Measurements from ENCODE around the gene PTGES3. TPM values are rescaled to one million over a fixed set of nuclear protein-coding genes. Genes with fewer than 3 reads are reported as not detected.

PTGES3 gene
- total and polyA plus RNA-seq, 10 of the 15 experiments (the other 5 are each of a cell fraction or from before 2014, with no cell fraction given), result 117 to 520 (median 175) TPM

DNA sequence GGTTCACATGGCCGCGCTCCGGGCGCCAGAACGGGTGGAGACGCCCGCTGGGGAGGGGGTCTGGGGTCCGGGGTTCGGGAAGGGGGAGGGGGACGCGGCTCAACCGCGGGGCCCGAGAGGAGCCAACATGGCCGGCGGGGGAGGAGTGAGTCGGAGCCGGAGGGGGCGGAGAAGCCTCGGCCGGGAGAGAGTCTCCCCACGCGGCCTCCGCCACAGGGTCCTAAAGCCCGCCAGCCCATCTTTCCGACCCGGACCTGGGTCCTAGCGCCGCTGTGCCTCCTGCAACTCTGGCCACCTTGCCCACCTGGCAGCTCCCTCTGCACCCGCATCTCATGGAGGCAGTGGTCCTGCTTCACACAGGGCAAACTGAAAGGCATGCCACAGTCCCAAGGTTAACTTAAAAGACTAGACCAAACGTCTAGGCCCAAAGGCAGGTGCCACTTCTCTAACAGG, 57.9 kb downstream of the PTGES3 start, which contains the start of gene BAZ2A (continued):
- TF ChIP-seq, protein P1, sequence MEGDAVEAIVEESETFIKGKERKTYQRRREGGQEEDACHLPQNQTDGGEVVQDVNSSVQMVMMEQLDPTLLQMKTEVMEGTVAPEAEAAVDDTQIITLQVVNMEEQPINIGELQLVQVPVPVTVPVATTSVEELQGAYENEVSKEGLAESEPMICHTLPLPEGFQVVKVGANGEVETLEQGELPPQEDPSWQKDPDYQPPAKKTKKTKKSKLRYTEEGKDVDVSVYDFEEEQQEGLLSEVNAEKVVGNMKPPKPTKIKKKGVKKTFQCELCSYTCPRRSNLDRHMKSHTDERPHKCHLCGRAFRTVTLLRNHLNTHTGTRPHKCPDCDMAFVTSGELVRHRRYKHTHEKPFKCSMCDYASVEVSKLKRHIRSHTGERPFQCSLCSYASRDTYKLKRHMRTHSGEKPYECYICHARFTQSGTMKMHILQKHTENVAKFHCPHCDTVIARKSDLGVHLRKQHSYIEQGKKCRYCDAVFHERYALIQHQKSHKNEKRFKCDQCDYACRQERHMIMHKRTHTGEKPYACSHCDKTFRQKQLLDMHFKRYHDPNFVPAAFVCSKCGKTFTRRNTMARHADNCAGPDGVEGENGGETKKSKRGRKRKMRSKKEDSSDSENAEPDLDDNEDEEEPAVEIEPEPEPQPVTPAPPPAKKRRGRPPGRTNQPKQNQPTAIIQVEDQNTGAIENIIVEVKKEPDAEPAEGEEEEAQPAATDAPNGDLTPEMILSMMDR (IDR thresholded peaks at IDR 0.05 in 2 of 3, conservative IDR thresholded peaks at IDR 0.05 in 1 of 3; ENCODE audit: control insufficient read depth in 2 of 3, extremely low read depth in 1 of 3, insufficient read depth in 1 of 3, low read depth in 3 of 3, low read length in 3 of 3), result no peak
- TF ChIP-seq YY1 (IDR thresholded peaks at IDR 0.05; ENCODE audit: low read depth, low read length) (peak; percentile 96), EED (IDR thresholded peaks at IDR 0.05; ENCODE audit: low read depth) (peak; percentile 71), RCOR1 (conservative IDR thresholded peaks at IDR 0.05; ENCODE audit: low read depth, low read length) (0 out of 2 replicates have a peak, but pooled peaks have one; percentile 59), CREM (IDR thresholded peaks at IDR 0.05; ENCODE audit: low read depth) (peak; percentile 88), MEF2A (IDR thresholded peaks at IDR 0.05; ENCODE audit: insufficient read depth, low read depth, low read length) (0 out of 2 replicates have a peak, but pooled peaks have one; percentile 17), HDAC2 (IDR thresholded peaks at IDR 0.05) (no peak), TBL1XR1 (IDR thresholded peaks at IDR 0.05; ENCODE audit: low read depth, low read length) (peak; percentile 80; the same call in 1 of the 2 replicates), RBBP5 (conservative IDR thresholded peaks at IDR 0.05) (no peak), ZNF274 (IDR thresholded peaks at IDR 0.05; ENCODE audit: insufficient read depth, insufficient read length) (no peak), JUNB (IDR thresholded peaks at IDR 0.05) (no peak), CBX3 (IDR thresholded peaks at IDR 0.05; ENCODE audit: borderline replicate concordance, low read depth) (no peak), TAF1 (IDR thresholded peaks at IDR 0.05; ENCODE audit: borderline replicate concordance, low read depth, low read length) (peak; percentile 51; the same call in 1 of the 2 replicates), BRCA1 (IDR thresholded peaks at IDR 0.05; ENCODE audit: low read depth, low read length) (no peak), MEF2B (IDR thresholded peaks at IDR 0.05; ENCODE audit: partially characterized antibody, poor library complexity, severe bottlenecking) (no peak), RUNX3 (IDR thresholded peaks at IDR 0.05; ENCODE audit: low read length) (no peak), HCFC1 (IDR thresholded peaks at IDR 0.05; ENCODE audit: low read length) (peak; percentile 63), RFX5 (IDR thresholded peaks at IDR 0.05; ENCODE audit: low read depth, low read length) (no peak), FOXK2 (IDR thresholded peaks at IDR 0.05) (no peak), SIN3A (IDR thresholded peaks at IDR 0.05; ENCODE audit: low read depth, low read length) (peak; percentile 92), SREBF2 (IDR thresholded peaks at IDR 0.05; ENCODE audit: low read length) (no peak; the same call in 1 of the 2 replicates), GABPA (IDR thresholded peaks at IDR 0.05; ENCODE audit: low read depth) (no peak), CHD1 (IDR thresholded peaks at IDR 0.05; ENCODE audit: low read depth, low read length) (no peak), TCF3 (IDR thresholded peaks at IDR 0.05; ENCODE audit: borderline replicate concordance, insufficient read depth, low read depth, low read length) (peak; percentile 71), DPF2 (IDR thresholded peaks at IDR 0.05) (peak; percentile 77), IRF4 (IDR thresholded peaks at IDR 0.05; ENCODE audit: low read depth, low read length) (peak; percentile 81), YBX1 (IDR thresholded peaks at IDR 0.05) (no peak)
- TF ChIP-seq, protein P2, sequence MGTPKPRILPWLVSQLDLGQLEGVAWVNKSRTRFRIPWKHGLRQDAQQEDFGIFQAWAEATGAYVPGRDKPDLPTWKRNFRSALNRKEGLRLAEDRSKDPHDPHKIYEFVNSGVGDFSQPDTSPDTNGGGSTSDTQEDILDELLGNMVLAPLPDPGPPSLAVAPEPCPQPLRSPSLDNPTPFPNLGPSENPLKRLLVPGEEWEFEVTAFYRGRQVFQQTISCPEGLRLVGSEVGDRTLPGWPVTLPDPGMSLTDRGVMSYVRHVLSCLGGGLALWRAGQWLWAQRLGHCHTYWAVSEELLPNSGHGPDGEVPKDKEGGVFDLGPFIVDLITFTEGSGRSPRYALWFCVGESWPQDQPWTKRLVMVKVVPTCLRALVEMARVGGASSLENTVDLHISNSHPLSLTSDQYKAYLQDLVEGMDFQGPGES (IDR thresholded peaks at IDR 0.05), result no peak
- TF ChIP-seq, protein P3, sequence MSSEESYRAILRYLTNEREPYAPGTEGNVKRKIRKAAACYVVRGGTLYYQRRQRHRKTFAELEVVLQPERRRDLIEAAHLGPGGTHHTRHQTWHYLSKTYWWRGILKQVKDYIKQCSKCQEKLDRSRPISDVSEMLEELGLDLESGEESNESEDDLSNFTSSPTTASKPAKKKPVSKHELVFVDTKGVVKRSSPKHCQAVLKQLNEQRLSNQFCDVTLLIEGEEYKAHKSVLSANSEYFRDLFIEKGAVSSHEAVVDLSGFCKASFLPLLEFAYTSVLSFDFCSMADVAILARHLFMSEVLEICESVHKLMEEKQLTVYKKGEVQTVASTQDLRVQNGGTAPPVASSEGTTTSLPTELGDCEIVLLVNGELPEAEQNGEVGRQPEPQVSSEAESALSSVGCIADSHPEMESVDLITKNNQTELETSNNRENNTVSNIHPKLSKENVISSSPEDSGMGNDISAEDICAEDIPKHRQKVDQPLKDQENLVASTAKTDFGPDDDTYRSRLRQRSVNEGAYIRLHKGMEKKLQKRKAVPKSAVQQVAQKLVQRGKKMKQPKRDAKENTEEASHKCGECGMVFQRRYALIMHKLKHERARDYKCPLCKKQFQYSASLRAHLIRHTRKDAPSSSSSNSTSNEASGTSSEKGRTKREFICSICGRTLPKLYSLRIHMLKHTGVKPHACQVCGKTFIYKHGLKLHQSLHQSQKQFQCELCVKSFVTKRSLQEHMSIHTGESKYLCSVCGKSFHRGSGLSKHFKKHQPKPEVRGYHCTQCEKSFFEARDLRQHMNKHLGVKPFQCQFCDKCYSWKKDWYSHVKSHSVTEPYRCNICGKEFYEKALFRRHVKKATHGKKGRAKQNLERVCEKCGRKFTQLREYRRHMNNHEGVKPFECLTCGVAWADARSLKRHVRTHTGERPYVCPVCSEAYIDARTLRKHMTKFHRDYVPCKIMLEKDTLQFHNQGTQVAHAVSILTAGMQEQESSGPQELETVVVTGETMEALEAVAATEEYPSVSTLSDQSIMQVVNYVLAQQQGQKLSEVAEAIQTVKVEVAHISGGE (CRISPR knock-in tag; IDR thresholded peaks at IDR 0.05), result no peak
